ENCODE results near the gene CASS4. TPM values are rescaled to one million over a fixed set of nuclear protein-coding genes. Genes with fewer than 3 reads are reported as not detected.

The CASS4 gene
- total RNA-seq, 2 experiments from 2014 or later = 17.8 to 18.8 TPM

- POLR2A ChIA-PET = no interaction called here
- H3K27ac Mint-ChIP-seq = no peak overlapping the region
- DNase-seq (no peak), ATAC-seq (no peak)
- H3K4me3 Mint-ChIP-seq = no peak overlapping the region
- CTCF ChIA-PET = interaction anchor here (0.6 to 0.9 kb wide), 2 partner anchors 9 to 13 kb away, joined by 3 to 4 read pairs; no protein-coding TSS in a partner anchor
- no peaks in the 10 kb centered on the region for H3K9me3 Mint-ChIP-seq (ENCODE audit: insufficient read depth)
- peaks cover 56% of the 10 kb centered on the region for H3K4me1 Mint-ChIP-seq (ENCODE audit: low read depth)
- H3K36me3 Mint-ChIP-seq (ENCODE audit: low read depth) = peaks cover 68% of the 10 kb centered on the region
- no peaks in the 10 kb centered on the region for H3K27me3 Mint-ChIP-seq (ENCODE audit: low read depth)
These were observed 21.3 kb downstream of the CASS4 start for GRCh38 chr20:56433221-56433879.

DNA sequence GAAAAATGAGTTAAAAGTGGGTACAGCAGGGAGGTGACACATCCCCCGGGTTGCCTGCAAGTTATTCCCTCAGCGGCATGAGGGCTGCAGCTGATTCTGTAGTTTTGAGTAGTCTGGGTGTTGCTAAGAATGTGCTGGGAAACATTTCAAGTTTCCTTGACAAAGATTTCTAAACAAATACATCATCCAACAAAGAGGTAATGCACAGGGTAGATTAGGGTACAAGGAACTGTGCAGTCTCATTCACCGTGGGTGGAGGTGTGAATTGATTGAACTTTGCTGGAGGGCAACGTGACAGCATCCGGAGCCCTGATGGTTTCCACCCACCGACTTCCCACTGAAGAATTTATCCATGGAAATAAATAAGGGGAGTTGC lies 21.8 kb downstream of the CASS4 start:
- no peak overlapping the region for H3K4me3 Mint-ChIP-seq
- no peak for DNase-seq
- CTCF ChIA-PET = interaction anchor here (0.9 kb wide), 1 partner anchor 13 kb away, joined by 4 read pairs; no protein-coding TSS in a partner anchor
- no peak overlapping the region for H3K27ac Mint-ChIP-seq
- H3K9me3 Mint-ChIP-seq (ENCODE audit: insufficient read depth) = no peaks in the 10 kb centered on the region
- no peaks in the 10 kb centered on the region for H3K27me3 Mint-ChIP-seq (ENCODE audit: low read depth)
- POLR2A ChIA-PET = no interaction called here
- no peak for ATAC-seq
- H3K4me1 Mint-ChIP-seq (ENCODE audit: low read depth) = peaks cover 54% of the 10 kb centered on the region
- peaks cover 66% of the 10 kb centered on the region for H3K36me3 Mint-ChIP-seq (ENCODE audit: low read depth)

DNA sequence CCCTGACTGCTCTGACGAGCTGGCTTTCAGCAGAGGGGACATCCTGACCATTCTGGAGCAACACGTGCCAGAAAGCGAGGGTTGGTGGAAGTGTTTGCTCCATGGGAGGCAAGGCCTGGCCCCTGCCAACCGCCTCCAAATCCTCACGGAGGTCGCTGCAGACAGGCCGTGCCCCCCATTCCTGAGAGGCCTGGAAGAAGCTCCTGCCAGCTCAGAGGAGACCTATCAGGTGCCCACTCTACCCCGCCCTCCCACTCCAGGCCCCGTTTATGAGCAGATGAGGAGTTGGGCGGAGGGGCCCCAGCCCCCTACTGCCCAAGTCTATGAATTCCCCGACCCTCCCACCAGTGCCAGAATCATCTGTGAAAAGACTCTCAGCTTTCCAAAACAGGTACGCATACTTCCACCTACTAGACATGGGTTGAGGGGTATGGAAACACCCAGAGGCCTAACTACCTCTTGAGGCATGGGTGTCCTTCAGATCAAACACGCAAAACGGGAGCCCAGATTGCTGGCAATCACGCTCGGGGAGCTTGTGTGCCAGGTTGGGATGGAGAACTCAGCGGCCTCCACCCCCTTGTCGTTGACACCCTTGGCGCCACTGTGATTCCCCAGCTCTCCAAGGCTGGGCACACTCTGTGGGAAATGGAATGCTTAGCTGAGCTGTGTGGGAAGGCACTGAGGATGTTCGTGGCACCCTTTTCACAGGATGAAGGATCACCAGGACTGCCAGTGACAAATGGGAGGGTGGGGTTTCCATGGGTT lies 25.3 kb downstream of the CASS4 start:
- H3K4me3 Mint-ChIP-seq = no peak overlapping the region
- DNase-seq = no peak
- H3K27me3 Mint-ChIP-seq (ENCODE audit: low read depth) = no peaks in the 10 kb centered on the region
- no peak overlapping the region for H3K27ac Mint-ChIP-seq
- ChIA-PET POLR2A (interaction anchor here (1.0 kb wide), 1 partner anchor 25 kb away, joined by 3 read pairs; the partner anchor contains the start of gene CASS4), CTCF (no interaction called here)
- no peaks in the 10 kb centered on the region for H3K9me3 Mint-ChIP-seq (ENCODE audit: insufficient read depth)
- H3K4me1 Mint-ChIP-seq (ENCODE audit: low read depth) = peaks cover 58% of the 10 kb centered on the region
- H3K36me3 Mint-ChIP-seq (ENCODE audit: low read depth) = peaks cover 59% of the 10 kb centered on the region
- no peak for ATAC-seq

DNA sequence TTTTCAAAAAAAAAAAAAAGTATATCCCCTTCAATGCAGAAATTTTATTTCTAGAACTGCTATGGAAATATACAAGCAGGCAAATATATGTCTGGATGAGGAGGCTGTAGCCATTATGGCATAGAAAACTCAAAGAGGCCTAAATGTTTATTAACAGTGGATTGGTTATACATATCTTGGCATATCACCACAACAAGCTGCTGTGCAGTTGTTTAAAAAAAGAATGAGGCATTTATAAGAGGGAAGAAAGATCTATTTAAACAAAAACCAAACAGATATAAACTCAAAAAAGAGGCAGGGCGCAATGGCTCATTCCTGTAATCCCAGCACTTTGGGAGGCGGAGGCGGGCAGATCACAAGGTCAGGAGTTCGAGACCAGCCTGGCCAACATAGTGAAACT lies 26.2 kb downstream of the CASS4 start:
- H3K4me3 Mint-ChIP-seq = no peak overlapping the region
- DNase-seq = no peak
- H3K36me3 Mint-ChIP-seq (ENCODE audit: low read depth) = peaks cover 56% of the 10 kb centered on the region
- H3K4me1 Mint-ChIP-seq (ENCODE audit: low read depth) = peaks cover 59% of the 10 kb centered on the region
- ATAC-seq = no peak
- peak overlapping the region; percentile 32 for H3K27ac Mint-ChIP-seq
- ChIA-PET CTCF (interaction anchor here (0.6 kb wide), 1 partner anchor 810 kb away, joined by 3 read pairs; no protein-coding TSS in a partner anchor), POLR2A (no interaction called here)
- no peaks in the 10 kb centered on the region for H3K27me3 Mint-ChIP-seq (ENCODE audit: low read depth)
- H3K9me3 Mint-ChIP-seq (ENCODE audit: insufficient read depth) = no peaks in the 10 kb centered on the region

DNA sequence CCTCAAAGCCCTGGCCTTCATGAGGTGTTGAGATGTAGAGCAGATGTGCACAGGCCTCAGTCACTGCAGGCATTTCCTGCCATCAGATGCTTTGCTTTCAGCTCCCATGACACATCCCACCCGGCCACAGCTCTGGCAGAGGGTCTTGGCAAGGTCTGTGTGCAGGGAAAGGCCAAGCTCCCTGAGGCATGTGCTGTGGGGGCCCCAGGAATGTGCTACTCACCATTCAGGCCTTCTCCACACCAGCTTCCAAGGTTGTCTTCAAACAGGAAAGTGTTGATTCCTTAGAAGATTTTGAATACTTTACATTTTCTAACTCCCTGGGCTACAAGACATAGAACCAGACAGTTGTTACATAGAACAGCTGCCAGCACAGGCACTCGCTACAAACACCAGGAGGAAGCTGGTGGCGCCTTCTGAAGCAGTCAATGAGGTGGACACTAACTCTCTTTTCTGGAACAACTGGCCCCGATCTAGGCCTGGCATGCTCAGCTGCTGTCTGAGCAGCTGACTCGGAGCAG lies 27.8 kb downstream of the CASS4 start:
- ATAC-seq = peak; percentile 42
- peak overlapping the region; percentile 42 for H3K4me3 Mint-ChIP-seq
- H3K9me3 Mint-ChIP-seq (ENCODE audit: insufficient read depth) = no peaks in the 10 kb centered on the region
- peak overlapping the region; percentile 88 for H3K27ac Mint-ChIP-seq
- POLR2A ChIA-PET = interaction anchor here (1.0 to 1.8 kb wide), 5 partner anchors 9 to 48 kb away, joined by 3 to 10 read pairs (median 7); partner anchors contain the start of genes AURKA, CASS4 and CSTF1
- H3K36me3 Mint-ChIP-seq (ENCODE audit: low read depth) = peaks cover 51% of the 10 kb centered on the region
- CTCF ChIA-PET = interaction anchor here (0.9 to 1.7 kb wide), 8 partner anchors 14 to 42 kb away, joined by 3 to 10 read pairs (median 4); partner anchors contain the start of gene CASS4
- no peaks in the 10 kb centered on the region for H3K27me3 Mint-ChIP-seq (ENCODE audit: low read depth)
- peak; percentile 43 for DNase-seq
- H3K4me1 Mint-ChIP-seq (ENCODE audit: low read depth) = peaks cover 62% of the 10 kb centered on the region

- Mint-ChIP-seq H3K4me3 (peak overlapping the region; percentile 42), H3K36me3 (ENCODE audit: low read depth) (peaks cover 53% of the 10 kb centered on the region), H3K27ac (peak overlapping the region; percentile 88), H3K9me3 (ENCODE audit: insufficient read depth) (no peaks in the 10 kb centered on the region), H3K27me3 (ENCODE audit: low read depth) (no peaks in the 10 kb centered on the region), H3K4me1 (ENCODE audit: low read depth) (peaks cover 64% of the 10 kb centered on the region)
- ChIA-PET POLR2A (interaction anchor here (1.0 to 1.8 kb wide), 3 partner anchors 12 to 29 kb away, joined by 3 to 10 read pairs (median 7); partner anchors contain the start of gene CASS4), CTCF (interaction anchor here (1.0 to 3.0 kb wide), 7 partner anchors 15 to 43 kb away, joined by 3 to 10 read pairs (median 5); partner anchors contain the start of gene CASS4)
- DNase-seq (peak; percentile 84), ATAC-seq (peak; percentile 64)
These were observed 28.4 kb downstream of the CASS4 start for GRCh38 chr20:56440346-56441007.

DNA sequence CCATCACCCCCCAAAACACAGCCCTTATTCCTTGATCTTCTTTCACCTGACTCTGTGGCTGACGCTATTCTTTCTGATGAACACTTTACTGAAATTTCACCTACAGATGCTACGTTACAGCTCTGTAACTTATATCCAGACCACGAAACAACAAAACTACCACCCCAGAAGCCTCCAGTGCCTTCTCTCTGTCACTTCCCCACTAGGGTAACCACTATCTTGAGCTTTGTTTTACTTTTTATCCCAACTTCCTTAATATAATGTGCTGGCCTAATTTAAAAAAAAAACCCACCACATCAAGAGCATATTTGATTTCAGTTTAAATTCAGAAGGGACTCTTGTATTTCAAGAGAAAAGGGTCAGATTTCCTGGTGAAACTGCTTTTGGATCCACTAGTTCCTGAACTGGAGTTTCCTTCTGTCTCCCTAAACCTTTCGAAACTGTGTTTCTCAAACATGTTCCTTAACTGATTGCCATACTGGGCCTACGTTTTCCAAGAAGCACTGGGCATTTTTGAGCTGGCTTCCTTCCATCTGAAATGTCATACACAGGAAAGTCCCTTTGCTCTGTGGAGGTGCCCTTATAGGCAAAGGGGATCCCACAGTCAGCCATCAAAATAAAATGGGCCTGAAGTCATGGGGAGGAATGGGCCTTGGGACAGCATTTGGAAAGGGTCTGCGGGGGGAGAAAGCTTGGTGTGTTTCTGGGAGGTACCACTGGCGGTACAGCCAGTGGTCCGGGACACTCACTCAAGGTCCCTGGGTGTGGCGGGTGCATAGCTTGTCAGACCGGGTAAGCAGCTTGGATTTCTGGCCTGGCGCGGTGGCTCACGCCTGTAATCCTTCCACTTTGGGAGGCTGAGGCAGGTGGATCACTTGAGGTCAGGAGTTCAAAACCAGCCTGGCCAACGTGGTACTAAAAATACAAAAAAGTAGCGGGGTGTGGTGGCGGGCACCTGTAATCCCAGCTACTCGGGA lies 30.6 kb downstream of the CASS4 start:
- Mint-ChIP-seq H3K27ac (peak overlapping the region; percentile 80), H3K36me3 (ENCODE audit: low read depth) (peaks cover 57% of the 10 kb centered on the region), H3K4me1 (ENCODE audit: low read depth) (peaks cover 64% of the 10 kb centered on the region), H3K9me3 (ENCODE audit: insufficient read depth) (no peaks in the 10 kb centered on the region), H3K27me3 (ENCODE audit: low read depth) (no peaks in the 10 kb centered on the region), H3K4me3 (peak overlapping the region; percentile 20)
- POLR2A ChIA-PET = interaction anchor here (0.7 to 2.9 kb wide), 8 partner anchors 18 to 50 kb away, joined by 3 to 14 read pairs (median 4); partner anchors contain the start of genes AURKA, CASS4, CSTF1 and RTF2
- CTCF ChIA-PET = interaction anchor here (1.0 to 3.0 kb wide), 9 partner anchors 9 to 49 kb away, joined by 3 to 9 read pairs (median 5); no protein-coding TSS in a partner anchor
- DNase-seq = no peak
- ATAC-seq = no peak

GRCh38 chr20:56443654-56444540 lies 31.8 kb downstream of the CASS4 start:
- DNase-seq = no peak
- no peaks in the 10 kb centered on the region for H3K9me3 Mint-ChIP-seq (ENCODE audit: insufficient read depth)
- no peak overlapping the region for H3K4me3 Mint-ChIP-seq
- ATAC-seq = no peak
- H3K27me3 Mint-ChIP-seq (ENCODE audit: low read depth) = no peaks in the 10 kb centered on the region
- peaks cover 54% of the 10 kb centered on the region for H3K4me1 Mint-ChIP-seq (ENCODE audit: low read depth)
- H3K27ac Mint-ChIP-seq = peak overlapping the region; percentile 22
- CTCF ChIA-PET = interaction anchor here (1.2 to 3.0 kb wide), 4 partner anchors 10 to 32 kb away, joined by 4 to 9 read pairs (median 8); partner anchors contain the start of gene CASS4
- H3K36me3 Mint-ChIP-seq (ENCODE audit: low read depth) = peaks cover 55% of the 10 kb centered on the region
- POLR2A ChIA-PET = interaction anchor here (0.8 to 2.9 kb wide), 6 partner anchors 17 to 52 kb away, joined by 3 to 14 read pairs (median 4); partner anchors contain the start of genes AURKA, CASS4, CSTF1 and RTF2

GRCh38 chr20:56445130-56445529 lies 33.1 kb downstream of the CASS4 start:
- CTCF ChIA-PET = interaction anchor here (1.2 kb wide), 1 partner anchor 33 kb away, joined by 4 read pairs; the partner anchor contains the start of gene CASS4
- Mint-ChIP-seq H3K36me3 (ENCODE audit: low read depth) (peaks cover 54% of the 10 kb centered on the region), H3K4me3 (no peak overlapping the region), H3K4me1 (ENCODE audit: low read depth) (peaks cover 44% of the 10 kb centered on the region), H3K9me3 (ENCODE audit: insufficient read depth) (no peaks in the 10 kb centered on the region), H3K27me3 (ENCODE audit: low read depth) (no peaks in the 10 kb centered on the region), H3K27ac (no peak overlapping the region)
- no peak for ATAC-seq
- POLR2A ChIA-PET = interaction anchor here (0.8 kb wide), 1 partner anchor 32 kb away, joined by 3 read pairs; no protein-coding TSS in a partner anchor
- no peak for DNase-seq

DNA sequence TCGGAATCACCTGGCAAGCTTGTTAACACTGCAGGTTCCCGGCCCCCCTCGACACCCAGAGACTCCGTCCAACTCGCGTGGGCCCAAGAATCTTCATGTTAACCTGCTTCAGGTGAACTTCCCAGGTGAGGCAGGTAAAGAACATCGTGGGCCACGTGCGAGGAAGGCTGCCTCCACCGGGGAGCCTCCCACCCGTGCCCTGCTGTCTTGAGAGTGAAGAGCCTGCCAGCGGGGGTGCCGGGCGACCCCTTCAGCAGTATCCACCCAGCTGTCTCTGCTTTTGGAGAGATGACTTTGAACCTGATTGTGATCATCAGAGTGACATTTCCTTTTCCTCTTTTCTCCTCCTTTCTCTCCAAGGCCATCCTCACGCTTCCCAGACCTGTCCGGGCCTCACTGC lies 33.5 kb downstream of the CASS4 start:
- DNase-seq (no peak), ATAC-seq (no peak)
- H3K4me3 Mint-ChIP-seq = no peak overlapping the region
- no peaks in the 10 kb centered on the region for H3K27me3 Mint-ChIP-seq (ENCODE audit: low read depth)
- H3K36me3 Mint-ChIP-seq (ENCODE audit: low read depth) = peaks cover 53% of the 10 kb centered on the region
- no peaks in the 10 kb centered on the region for H3K9me3 Mint-ChIP-seq (ENCODE audit: insufficient read depth)
- H3K4me1 Mint-ChIP-seq (ENCODE audit: low read depth) = peaks cover 40% of the 10 kb centered on the region
- no peak overlapping the region for H3K27ac Mint-ChIP-seq
- ChIA-PET POLR2A (no interaction called here), CTCF (no interaction called here)
